WTC11 (cell line): ENCODE measurements around the gene EIF3F. TPM values are rescaled to one million over a fixed set of nuclear protein-coding genes. Genes with fewer than 3 reads are reported as not detected.
"Not testable (repeated sequence)": the region's sequence is repeated elsewhere in the genome, so short reads cannot be mapped to it uniquely, and the experiment has no call there.

ENCODE experiments used
- ATAC-seq: fragments of 200-7000 bp; cut with Tn5 transposase; 2 replicates; pipeline ENCODE4 v1.10.0; 2021; ENCODE audit warnings: mild to moderate bottlenecking, moderate library complexity
- CTCF ChIA-PET: fragments of 300-600 bp; sonication (Branson Sonifier 250); formaldehyde crosslinking; loops from one replicate; lab custom pipeline; 2021; ENCODE audit warnings: antibody characterized with exemption; lab: Charles Lee
- POLR2A ChIA-PET: fragments of 350-600 bp; sonication (Branson Sonifier 250); formaldehyde crosslinking; loops from one replicate; lab custom pipeline; 2021; ENCODE audit warnings: antibody characterized with exemption; lab: Charles Lee
- DNase-seq: peaks from one replicate; pipeline ENCODE4 v3.0.0; 2021; ENCODE audit warnings: low spot score
- H3K27ac Mint-ChIP-seq: 2 replicates; pipeline ENCODE4 v1.8.0; 2021; ENCODE audit warnings: mixed read lengths
- H3K27me3 Mint-ChIP-seq: 2 replicates; pipeline ENCODE4 v1.8.0; 2021; ENCODE audit warnings: low read depth, mild to moderate bottlenecking, moderate library complexity, mixed read lengths
- H3K36me3 Mint-ChIP-seq: 2 replicates; pipeline ENCODE4 v1.8.0; 2021; ENCODE audit warnings: mixed read lengths
- H3K4me1 Mint-ChIP-seq: 2 replicates; pipeline ENCODE4 v1.8.0; 2022; ENCODE audit warnings: mixed read lengths
- H3K4me3 Mint-ChIP-seq: 2 replicates; pipeline ENCODE4 v1.8.0; 2021; ENCODE audit warnings: mild to moderate bottlenecking, moderate library complexity, mixed read lengths
- H3K9me3 Mint-ChIP-seq: 2 replicates; pipeline ENCODE4 v1.8.0; 2021; ENCODE audit warnings: mixed read lengths
- CREB1 ChIP-seq: sonication (generic); formaldehyde crosslinking; IDR thresholded peaks from 2 replicates; pipeline ENCODE4 v1.8.0; 2023; ENCODE audit warnings: mild to moderate bottlenecking, missing genetic modification reagents
- FOXJ3 ChIP-seq: sonication (generic); formaldehyde crosslinking; IDR thresholded peaks from 2 replicates; pipeline ENCODE4 v1.9.0; 2021; ENCODE audit warnings: missing genetic modification reagents, mild to moderate bottlenecking, borderline replicate concordance
- GTF2I ChIP-seq: fragments of 250-450 bp; sonication (Bioruptor Pico); conservative IDR thresholded peaks from 2 replicates; pipeline ENCODE4 v1.4.0; 2021; ENCODE audit warnings: mild to moderate bottlenecking
- IRF2 ChIP-seq: sonication (generic); formaldehyde crosslinking; IDR thresholded peaks from 2 replicates; pipeline ENCODE4 v1.8.0; 2022; ENCODE audit warnings: low read depth, missing genetic modification reagents, borderline replicate concordance
- NFATC4 ChIP-seq: fragments of 250-450 bp; sonication (Bioruptor Pico); IDR thresholded peaks from 2 replicates; pipeline ENCODE4 v1.9.0; 2021; ENCODE audit warnings: mild to moderate bottlenecking
- NFYB ChIP-seq: sonication (generic); formaldehyde crosslinking; conservative IDR thresholded peaks from 2 replicates; pipeline ENCODE4 v1.8.0; 2022; ENCODE audit warnings: low read depth, missing genetic modification reagents
- NR1H2 ChIP-seq: sonication (generic); formaldehyde crosslinking; IDR thresholded peaks from 2 replicates; pipeline ENCODE4 v1.9.0; 2021; ENCODE audit warnings: mild to moderate bottlenecking, moderate library complexity, missing genetic modification reagents
- NR2C2 ChIP-seq: sonication (generic); formaldehyde crosslinking; IDR thresholded peaks from 2 replicates; pipeline ENCODE4 v1.8.0; 2022; ENCODE audit warnings: mild to moderate bottlenecking, missing genetic modification reagents
- SOX15 ChIP-seq: fragments of 250-450 bp; sonication (Bioruptor Pico); IDR thresholded peaks from 2 replicates; pipeline ENCODE4 v1.9.0; 2021; ENCODE audit warnings: mild to moderate bottlenecking
- SP1 ChIP-seq: sonication (generic); formaldehyde crosslinking; conservative IDR thresholded peaks from 2 replicates; pipeline ENCODE4 v1.8.1; 2022; ENCODE audit warnings: missing genetic modification reagents
- ZNF219 ChIP-seq: sonication (generic); formaldehyde crosslinking; IDR thresholded peaks from 2 replicates; pipeline ENCODE4 v1.8.0; 2023; ENCODE audit warnings: missing genetic modification reagents, mild to moderate bottlenecking, borderline replicate concordance
- ZNF317 ChIP-seq: sonication (generic); formaldehyde crosslinking; IDR thresholded peaks from 2 replicates; pipeline ENCODE4 v1.8.1; 2023; ENCODE audit warnings: low read depth, mild to moderate bottlenecking, moderate library complexity, missing genetic modification reagents, borderline replicate concordance
- ZNF416 ChIP-seq: fragments of 250-450 bp; sonication (Bioruptor Pico); IDR thresholded peaks from 2 replicates; pipeline ENCODE4 v1.9.0; 2021; ENCODE audit warnings: mild to moderate bottlenecking, inconsistent platforms
- total RNA-seq: library from RNA; stranded (reverse); gene quantifications from 3 replicates; pipeline ENCODE4 v1.2.3, GENCODE V29; 2021
- TF ChIP-seq, protein P1 (sequence below): sonication (generic); formaldehyde crosslinking; IDR thresholded peaks from 2 replicates; pipeline ENCODE4 v1.8.1; 2022; ENCODE audit warnings: low read depth, mild to moderate bottlenecking, moderate library complexity, missing genetic modification reagents, borderline replicate concordance
- TF ChIP-seq, protein P2 (sequence below): sonication (generic); formaldehyde crosslinking; IDR thresholded peaks from 2 replicates; pipeline ENCODE4 v1.8.0; 2022; ENCODE audit warnings: mild to moderate bottlenecking, missing genetic modification reagents
- TF ChIP-seq, protein P3 (sequence below): sonication (generic); formaldehyde crosslinking; IDR thresholded peaks from 2 replicates; pipeline ENCODE4 v1.8.1; 2022; ENCODE audit warnings: missing genetic modification reagents, borderline replicate concordance
- TF ChIP-seq, protein P4 (sequence below): sonication (generic); formaldehyde crosslinking; IDR thresholded peaks from 2 replicates; pipeline ENCODE4 v1.8.0; 2023; ENCODE audit warnings: mild to moderate bottlenecking, missing genetic modification reagents

The EIF3F gene
- total RNA-seq, 1 experiment from 2014 or later: 356 TPM

DNA sequence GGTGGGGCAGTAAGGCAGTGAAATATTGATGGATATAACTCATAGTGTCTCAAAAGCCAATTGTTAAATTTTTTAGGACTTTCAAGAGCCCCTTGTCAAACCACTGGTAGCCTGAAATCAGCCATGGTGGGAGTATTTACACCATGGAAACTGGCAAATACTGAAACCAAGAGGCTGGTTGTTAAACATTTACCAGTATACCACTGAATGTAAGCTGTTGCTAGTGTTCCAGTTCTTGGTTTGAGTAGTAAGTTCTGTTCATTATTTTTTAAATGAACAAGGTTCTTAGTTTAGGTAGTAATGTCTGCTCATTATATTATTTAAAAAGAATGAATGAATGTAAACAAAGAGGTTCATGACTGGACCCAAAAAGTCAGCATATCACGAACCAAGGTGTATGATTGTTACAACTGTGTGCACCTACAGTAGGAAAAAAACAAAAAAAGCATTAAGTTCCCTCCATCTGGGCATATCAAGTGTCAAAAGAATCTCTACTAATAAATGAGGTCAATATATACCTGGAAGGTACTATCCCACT, 4.5 kb upstream of the EIF3F start (continued):
- TF ChIP-seq, protein P1, sequence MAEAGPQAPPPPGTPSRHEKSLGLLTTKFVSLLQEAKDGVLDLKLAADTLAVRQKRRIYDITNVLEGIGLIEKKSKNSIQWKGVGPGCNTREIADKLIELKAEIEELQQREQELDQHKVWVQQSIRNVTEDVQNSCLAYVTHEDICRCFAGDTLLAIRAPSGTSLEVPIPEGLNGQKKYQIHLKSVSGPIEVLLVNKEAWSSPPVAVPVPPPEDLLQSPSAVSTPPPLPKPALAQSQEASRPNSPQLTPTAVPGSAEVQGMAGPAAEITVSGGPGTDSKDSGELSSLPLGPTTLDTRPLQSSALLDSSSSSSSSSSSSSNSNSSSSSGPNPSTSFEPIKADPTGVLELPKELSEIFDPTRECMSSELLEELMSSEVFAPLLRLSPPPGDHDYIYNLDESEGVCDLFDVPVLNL (CRISPR knock-in tag): no peak
- no peak for TF ChIP-seq FOXJ3 (CRISPR knock-in tag)
- no peak for TF ChIP-seq CREB1 (CRISPR knock-in tag)
- TF ChIP-seq GTF2I (CRISPR knock-in tag): no peak
- TF ChIP-seq SP1: no peak
- TF ChIP-seq, protein P2, sequence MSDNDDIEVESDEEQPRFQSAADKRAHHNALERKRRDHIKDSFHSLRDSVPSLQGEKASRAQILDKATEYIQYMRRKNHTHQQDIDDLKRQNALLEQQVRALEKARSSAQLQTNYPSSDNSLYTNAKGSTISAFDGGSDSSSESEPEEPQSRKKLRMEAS (CRISPR knock-in tag): no peak
- TF ChIP-seq, protein P3, sequence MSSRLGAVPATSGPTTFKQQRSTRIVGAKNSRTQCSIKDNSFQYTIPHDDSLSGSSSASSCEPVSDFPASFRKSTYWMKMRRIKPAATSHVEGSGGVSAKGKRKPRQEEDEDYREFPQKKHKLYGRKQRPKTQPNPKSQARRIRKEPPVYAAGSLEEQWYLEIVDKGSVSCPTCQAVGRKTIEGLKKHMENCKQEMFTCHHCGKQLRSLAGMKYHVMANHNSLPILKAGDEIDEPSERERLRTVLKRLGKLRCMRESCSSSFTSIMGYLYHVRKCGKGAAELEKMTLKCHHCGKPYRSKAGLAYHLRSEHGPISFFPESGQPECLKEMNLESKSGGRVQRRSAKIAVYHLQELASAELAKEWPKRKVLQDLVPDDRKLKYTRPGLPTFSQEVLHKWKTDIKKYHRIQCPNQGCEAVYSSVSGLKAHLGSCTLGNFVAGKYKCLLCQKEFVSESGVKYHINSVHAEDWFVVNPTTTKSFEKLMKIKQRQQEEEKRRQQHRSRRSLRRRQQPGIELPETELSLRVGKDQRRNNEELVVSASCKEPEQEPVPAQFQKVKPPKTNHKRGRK (CRISPR knock-in tag): no peak
- TF ChIP-seq, protein P4, sequence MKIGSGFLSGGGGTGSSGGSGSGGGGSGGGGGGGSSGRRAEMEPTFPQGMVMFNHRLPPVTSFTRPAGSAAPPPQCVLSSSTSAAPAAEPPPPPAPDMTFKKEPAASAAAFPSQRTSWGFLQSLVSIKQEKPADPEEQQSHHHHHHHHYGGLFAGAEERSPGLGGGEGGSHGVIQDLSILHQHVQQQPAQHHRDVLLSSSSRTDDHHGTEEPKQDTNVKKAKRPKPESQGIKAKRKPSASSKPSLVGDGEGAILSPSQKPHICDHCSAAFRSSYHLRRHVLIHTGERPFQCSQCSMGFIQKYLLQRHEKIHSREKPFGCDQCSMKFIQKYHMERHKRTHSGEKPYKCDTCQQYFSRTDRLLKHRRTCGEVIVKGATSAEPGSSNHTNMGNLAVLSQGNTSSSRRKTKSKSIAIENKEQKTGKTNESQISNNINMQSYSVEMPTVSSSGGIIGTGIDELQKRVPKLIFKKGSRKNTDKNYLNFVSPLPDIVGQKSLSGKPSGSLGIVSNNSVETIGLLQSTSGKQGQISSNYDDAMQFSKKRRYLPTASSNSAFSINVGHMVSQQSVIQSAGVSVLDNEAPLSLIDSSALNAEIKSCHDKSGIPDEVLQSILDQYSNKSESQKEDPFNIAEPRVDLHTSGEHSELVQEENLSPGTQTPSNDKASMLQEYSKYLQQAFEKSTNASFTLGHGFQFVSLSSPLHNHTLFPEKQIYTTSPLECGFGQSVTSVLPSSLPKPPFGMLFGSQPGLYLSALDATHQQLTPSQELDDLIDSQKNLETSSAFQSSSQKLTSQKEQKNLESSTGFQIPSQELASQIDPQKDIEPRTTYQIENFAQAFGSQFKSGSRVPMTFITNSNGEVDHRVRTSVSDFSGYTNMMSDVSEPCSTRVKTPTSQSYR: no peak
- TF ChIP-seq NFYB (CRISPR knock-in tag): no peak
- no peak for TF ChIP-seq NFATC4
- no peak for TF ChIP-seq NR1H2 (CRISPR knock-in tag)
- TF ChIP-seq ZNF317 (CRISPR knock-in tag): no peak

DNA sequence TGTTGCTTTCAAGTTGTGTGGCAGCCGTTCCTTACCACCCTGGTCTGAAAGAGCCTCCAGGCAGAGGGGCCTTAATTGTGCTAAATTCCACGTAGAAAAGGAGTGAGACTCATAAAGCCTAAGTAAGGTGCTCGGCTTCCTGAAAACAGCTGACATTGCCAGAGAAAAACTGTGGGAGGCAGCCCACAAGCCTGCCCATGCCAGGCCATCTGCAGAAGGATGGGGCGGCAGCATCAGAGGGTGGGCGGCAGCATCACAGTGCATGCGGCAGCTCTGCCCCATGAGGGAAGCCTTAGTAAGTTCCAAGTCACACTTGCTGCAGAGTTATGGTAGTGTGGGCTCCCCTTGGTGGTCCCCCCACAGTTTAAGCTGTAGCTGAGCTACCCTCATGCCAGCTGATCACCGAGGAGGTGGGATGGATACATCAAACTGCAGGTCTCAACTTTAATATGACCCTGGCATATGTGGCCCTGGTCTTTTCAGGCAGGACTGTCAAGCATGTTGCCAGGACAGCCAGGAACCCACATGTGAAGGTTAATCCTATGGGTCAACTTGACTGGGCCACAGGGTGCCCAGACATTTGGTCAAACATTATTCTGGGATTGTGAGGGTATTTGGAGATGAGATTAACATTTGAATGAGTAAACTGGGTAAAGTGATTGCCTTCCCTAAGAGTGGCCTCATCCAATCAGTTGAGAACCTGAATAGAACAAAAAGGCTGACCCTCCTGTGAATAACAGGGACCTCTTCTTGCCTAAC, 3.1 kb upstream of the EIF3F start:
- ATAC-seq (no peak), DNase-seq (no peak)
- Mint-ChIP-seq H3K9me3 (peaks cover 10% of the 10 kb centered on the region), H3K4me1 (peaks cover 21% of the 10 kb centered on the region)
- no peak for TF ChIP-seq SOX15 (CRISPR knock-in tag)
- TF ChIP-seq, protein P1 (CRISPR knock-in tag): no peak
- peak; percentile 88; the same call in 1 of the 2 replicates for TF ChIP-seq ZNF416
- TF ChIP-seq NR2C2 (CRISPR knock-in tag): no peak
- TF ChIP-seq IRF2: no peak
- TF ChIP-seq ZNF219 (CRISPR knock-in tag): no peak
- TF ChIP-seq, all 79 proteins: peak for 1
- no peak overlapping the region for H3K4me3 Mint-ChIP-seq
- H3K27me3 Mint-ChIP-seq: no peaks in the 10 kb centered on the region
- ChIA-PET CTCF (interaction anchor here (1.1 to 2.3 kb wide), 3 partner anchors 77 to 90 kb away, joined by 3 to 9 read pairs (median 3); no protein-coding TSS in a partner anchor), POLR2A (no interaction called here)
- no peak overlapping the region for H3K27ac Mint-ChIP-seq
- peaks cover 6% of the 10 kb centered on the region for H3K36me3 Mint-ChIP-seq

DNA sequence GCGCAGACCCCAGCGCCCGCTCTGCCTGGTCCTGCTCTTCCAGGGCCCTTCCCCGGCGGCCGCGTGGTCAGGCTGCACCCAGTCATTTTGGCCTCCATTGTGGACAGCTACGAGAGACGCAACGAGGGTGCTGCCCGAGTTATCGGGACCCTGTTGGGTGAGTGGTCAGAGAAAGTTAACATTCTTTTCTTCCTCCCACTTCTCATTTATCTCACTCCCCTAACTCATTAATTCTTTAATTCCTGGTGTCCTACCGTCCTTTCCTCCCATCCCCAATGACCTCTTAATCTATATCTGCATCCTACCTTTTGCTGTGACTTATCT, 385 bp downstream of the EIF3F start:
- ATAC-seq: peak; percentile 12
- CTCF ChIA-PET: interaction anchor here (0.6 to 2.5 kb wide), 37 partner anchors 8 to 320 kb away, joined by 3 to 138 read pairs (median 4); partner anchors contain the start of gene NLRP10
- peak overlapping the region; percentile 100 for H3K4me3 Mint-ChIP-seq
- POLR2A ChIA-PET: interaction anchor here (0.8 to 2.3 kb wide), 10 partner anchors 19 to 112 kb away, joined by 3 to 22 read pairs (median 4); partner anchors contain the start of gene NLRP10
- not testable (repeated sequence) for H3K27me3 Mint-ChIP-seq, DNase-seq
- H3K9me3 Mint-ChIP-seq: peaks cover 10% of the 10 kb centered on the region
- H3K27ac Mint-ChIP-seq: peak overlapping the region; percentile 97
- H3K4me1 Mint-ChIP-seq: peaks cover 22% of the 10 kb centered on the region
- H3K36me3 Mint-ChIP-seq: peaks cover 35% of the 10 kb centered on the region
